BLaER1 treated with 17β-estradiol and CSF1 and Interleukin-3, amounts not matched to agents 10 nM and 100 nM (cell line): Measurements from ENCODE around the gene FTO.

Experiments used
- H3K27ac ChIP-seq, 11 experiments: shearing (Covaris generic); formaldehyde crosslinking; 2 replicates each; pipeline ENCODE4 v1.8.1; 2022
- H3K27me3 ChIP-seq, 11 experiments: shearing (Covaris generic); formaldehyde crosslinking; 2 replicates each; pipeline ENCODE4 v1.8.1; 2022
- H3K36me3 ChIP-seq, 11 experiments: shearing (Covaris generic); formaldehyde crosslinking; 2 replicates each; pipeline ENCODE4 v1.8.1; 2022
- H3K4me1 ChIP-seq, 10 experiments: shearing (Covaris generic); formaldehyde crosslinking; 2 replicates each; pipeline ENCODE4 v1.8.1; 2022
- H3K4me2 ChIP-seq, 11 experiments: shearing (Covaris generic); formaldehyde crosslinking; 2 replicates each; pipeline ENCODE4 v1.8.1; 2022
- H3K4me3 ChIP-seq, 10 experiments: shearing (Covaris generic); formaldehyde crosslinking; 2 replicates each; pipeline ENCODE4 v1.8.1; 2022
- H3K9ac ChIP-seq, 11 experiments: shearing (Covaris generic); formaldehyde crosslinking; 2 replicates each; pipeline ENCODE4 v1.8.1; 2022
- H3K9me3 ChIP-seq, 11 experiments: shearing (Covaris generic); formaldehyde crosslinking; replicated peaks in 1 of 11; 2 replicates each; pipeline ENCODE4 v1.8.1; 2022
- H4K20me1 ChIP-seq, 11 experiments: shearing (Covaris generic); formaldehyde crosslinking; 2 replicates each; pipeline ENCODE4 v1.8.1; 2022
- Cebpa-rat ChIP-seq, 11 experiments: shearing (Covaris generic); IDR thresholded peaks; 2 replicates each; pipeline ENCODE4 v1.8.1; 2022

Gene FTO

DNA sequence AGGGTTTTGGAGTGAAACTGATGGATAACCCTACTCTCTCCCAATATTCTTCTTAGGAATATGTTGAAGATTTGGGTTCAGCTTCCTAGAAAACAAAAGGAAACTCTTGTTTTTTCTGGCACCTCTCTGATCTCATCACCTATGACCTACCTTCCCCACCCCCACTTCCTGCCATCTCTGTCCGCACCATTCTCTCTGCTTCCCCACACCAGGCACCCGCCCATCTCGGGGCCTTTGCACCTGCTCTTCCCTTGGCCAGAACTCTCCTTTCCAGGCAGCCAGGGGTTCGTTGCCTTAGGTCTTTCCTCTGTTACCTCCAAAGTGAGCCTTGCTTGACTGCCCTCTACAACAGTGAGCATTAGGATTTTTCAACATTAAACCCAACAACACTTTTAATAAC lies 423.0 kb downstream of the FTO start:
- Histone ChIP-seq H3K27me3 (no peaks in the 10 kb centered on the region), H3K9ac (no peak overlapping the region), H3K4me2 (no peak overlapping the region), H3K27ac (no peak overlapping the region), H3K36me3 (no peaks in the 10 kb centered on the region), H4K20me1 (no peaks in the 10 kb centered on the region), H3K9me3 (no peaks in the 10 kb centered on the region), H3K4me1 (peaks cover 0 to 9% (median 3%) of the 10 kb centered on the region in 10 experiments; a peak in 7 of 20 replicates), H3K4me3 (no peak overlapping the region)
- no peak for TF ChIP-seq Cebpa-rat (IDR thresholded peaks at IDR 0.05)

DNA sequence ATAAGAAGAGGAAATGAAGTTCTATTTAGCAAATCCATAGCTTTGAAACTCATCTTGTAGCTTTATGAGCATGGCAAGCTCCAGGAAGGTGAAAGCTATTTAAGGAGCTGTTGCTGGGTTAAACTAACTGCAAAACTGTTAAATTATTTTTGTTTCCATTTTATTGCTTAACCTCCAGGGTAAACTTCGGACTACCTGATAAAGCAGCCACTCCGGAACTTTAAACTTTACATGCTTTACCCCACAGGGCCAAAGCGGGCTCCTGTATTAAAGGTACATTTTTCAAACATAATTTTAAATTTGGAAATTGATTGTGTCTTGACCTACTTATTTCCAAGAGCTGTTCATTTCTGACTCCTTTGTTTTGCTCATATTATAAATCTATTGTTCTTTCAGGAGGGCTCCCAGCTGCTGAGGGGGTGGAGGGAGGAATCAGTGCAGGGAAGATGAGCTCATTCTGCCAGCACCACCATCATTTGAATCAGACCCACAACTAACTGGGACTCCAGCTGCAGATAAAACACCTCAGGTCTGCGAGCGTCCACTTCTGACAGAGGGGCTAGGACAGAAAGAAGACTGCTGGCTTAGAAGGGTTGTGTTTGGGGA lies 424.8 kb downstream of the FTO start:
- Histone ChIP-seq H4K20me1 (no peaks in the 10 kb centered on the region), H3K36me3 (no peaks in the 10 kb centered on the region), H3K27me3 (no peaks in the 10 kb centered on the region), H3K4me1 (peaks cover 0 to 9% (median 3%) of the 10 kb centered on the region in 10 experiments; a peak in 7 of 20 replicates), H3K9ac (no peak overlapping the region), H3K27ac (no peak overlapping the region), H3K9me3 (no peaks in the 10 kb centered on the region), H3K4me3 (no peak overlapping the region), H3K4me2 (no peak overlapping the region)
- no peak for TF ChIP-seq Cebpa-rat (IDR thresholded peaks at IDR 0.05)

DNA sequence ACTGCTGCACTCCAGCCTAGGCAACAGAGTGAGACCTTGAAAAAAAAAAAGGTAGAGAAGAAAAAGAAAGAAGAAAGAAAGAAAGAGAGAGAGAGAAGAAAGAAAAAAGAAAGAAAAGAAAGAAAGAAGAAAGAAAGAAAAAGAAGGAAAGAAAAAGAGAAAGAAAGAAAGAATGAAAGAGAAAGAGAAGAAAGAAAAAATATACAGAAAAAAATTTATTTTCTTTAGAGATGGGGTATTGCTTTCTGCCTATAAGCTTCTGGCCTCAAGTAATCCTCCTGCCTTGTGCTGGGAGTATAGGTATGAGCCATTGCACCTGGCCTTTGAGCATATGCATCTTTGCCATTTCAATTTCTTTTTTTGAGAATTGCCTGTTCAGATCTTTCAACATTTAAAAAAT lies 425.9 kb downstream of the FTO start:
- Histone ChIP-seq H3K4me2 (no peak overlapping the region), H3K4me3 (no peak overlapping the region), H3K27me3 (no peaks in the 10 kb centered on the region), H3K27ac (no peak overlapping the region), H3K9me3 (no peaks in the 10 kb centered on the region), H3K9ac (no peak overlapping the region), H4K20me1 (no peaks in the 10 kb centered on the region), H3K4me1 (peaks cover 0 to 1% (median under 1%) of the 10 kb centered on the region in 10 experiments; a peak in 5 of 20 replicates), H3K36me3 (no peaks in the 10 kb centered on the region)
- no peak for TF ChIP-seq Cebpa-rat (IDR thresholded peaks at IDR 0.05)

DNA sequence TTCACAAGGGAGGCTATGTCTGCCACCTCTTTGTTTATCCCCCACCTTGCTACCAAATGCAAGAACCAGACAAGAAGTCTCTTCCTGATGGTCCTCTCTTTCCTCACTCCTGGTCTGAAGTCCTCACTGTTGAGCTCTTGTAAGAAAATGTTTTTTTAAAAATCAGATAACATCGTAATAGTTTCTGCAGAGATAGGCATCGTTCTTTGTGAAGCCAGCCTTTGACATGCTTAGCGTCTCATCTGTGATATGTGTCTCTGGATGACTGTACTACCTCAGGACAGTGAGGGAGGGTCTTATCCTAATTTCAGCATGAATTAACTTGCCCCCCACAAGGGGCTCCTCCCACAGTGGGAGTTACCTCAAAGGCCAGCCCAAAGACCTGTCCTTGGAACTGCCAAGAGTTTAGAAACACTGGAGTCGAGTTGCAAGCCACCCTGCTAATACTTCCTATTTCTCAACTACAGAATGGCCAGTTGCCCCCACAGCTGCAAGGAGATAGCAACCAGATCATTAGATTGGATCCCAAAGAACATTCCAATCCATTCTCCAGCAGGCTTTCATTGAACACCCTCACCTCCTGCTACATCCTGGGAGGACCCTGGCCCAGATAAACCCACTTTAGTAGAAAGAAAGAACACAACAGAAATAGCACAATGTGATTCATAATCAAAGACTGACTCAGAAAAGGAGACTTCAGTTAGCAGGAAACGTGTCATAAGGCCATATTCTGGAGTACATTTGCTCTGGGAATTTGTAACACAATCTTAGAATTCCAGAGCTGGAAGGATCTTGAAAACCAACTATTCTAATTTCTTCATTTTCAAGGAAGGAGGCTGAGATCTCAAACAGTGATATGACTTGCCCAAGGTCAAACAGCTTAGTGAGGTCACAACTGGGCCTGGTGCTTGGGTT lies 431.7 kb downstream of the FTO start:
- no peaks in the 10 kb centered on the region for H3K36me3 ChIP-seq
- no peaks in the 10 kb centered on the region for H3K27me3 ChIP-seq
- no peak for TF ChIP-seq Cebpa-rat (IDR thresholded peaks at IDR 0.05)
- no peak overlapping the region for H3K27ac ChIP-seq
- H3K4me1 ChIP-seq: no peaks in the 10 kb centered on the region
- H4K20me1 ChIP-seq: no peaks in the 10 kb centered on the region
- peaks cover 0 to 17% (median 12%) of the 10 kb centered on the region in 11 experiments; a peak in 9 of 22 replicates for H3K9me3 ChIP-seq
- H3K4me2 ChIP-seq: no peak overlapping the region
- no peak overlapping the region for H3K9ac ChIP-seq
- H3K4me3 ChIP-seq: no peak overlapping the region

DNA sequence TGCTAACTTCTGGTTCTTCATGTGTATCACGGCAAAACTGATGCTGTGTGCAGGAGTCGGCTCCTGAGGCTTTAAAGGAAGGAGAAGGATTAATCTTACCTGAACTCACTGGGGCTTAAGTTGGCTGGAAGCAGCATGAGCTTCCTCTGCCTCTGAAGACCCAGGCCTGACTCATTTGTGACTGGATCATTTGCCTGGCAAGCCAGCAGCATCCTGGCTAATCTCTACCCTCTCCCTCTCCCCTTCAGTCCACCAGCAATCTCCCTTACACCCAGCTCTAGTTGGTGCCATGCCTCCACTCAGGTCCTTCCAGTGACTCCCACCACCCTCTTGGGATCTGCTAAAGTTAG lies 432.3 kb downstream of the FTO start:
- Histone ChIP-seq H3K4me2 (no peak overlapping the region), H3K27ac (no peak overlapping the region)

DNA sequence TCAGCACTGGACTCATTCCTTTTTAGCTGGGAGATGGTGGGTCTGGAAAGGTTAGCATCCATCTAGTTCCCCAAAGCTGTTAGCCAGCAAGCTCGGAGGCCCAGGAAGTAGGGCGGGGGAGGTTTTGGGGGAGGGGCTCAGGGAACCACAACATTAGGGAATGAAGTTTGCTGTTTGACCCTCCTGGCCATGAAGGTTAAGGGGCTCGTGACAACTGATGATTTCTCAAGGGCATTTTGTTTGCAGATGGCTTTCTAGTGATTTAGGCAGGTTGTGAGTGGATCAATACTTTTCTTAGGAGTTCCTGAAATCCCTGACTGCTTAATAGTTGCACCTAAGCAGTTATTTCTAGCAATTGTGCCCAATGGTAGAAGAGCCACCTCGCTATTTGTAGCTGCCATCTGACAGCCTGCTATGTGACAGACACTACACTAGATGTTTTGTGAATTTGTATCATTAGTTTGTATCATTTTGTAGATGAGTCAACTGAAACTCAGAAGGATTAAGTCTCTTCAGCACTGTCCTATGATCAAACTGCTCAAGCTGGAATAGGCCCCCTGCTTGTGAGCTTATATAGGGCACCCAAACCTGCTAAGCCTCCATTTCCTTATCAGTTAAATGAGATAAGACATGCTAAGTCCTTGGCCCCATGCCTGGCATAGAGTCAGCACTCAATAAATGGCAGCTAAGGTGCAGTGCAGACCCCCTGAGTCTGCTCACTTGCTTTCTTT lies 436.3 kb downstream of the FTO start:
- Histone ChIP-seq H3K9me3 (peaks cover 0 to 17% (median 12%) of the 10 kb centered on the region in 11 experiments; a peak in 9 of 22 replicates), H3K36me3 (no peaks in the 10 kb centered on the region), H3K4me1 (peaks cover 0 to 8% (median 0%) of the 10 kb centered on the region in 10 experiments; a peak in 5 of 20 replicates), H3K27me3 (no peaks in the 10 kb centered on the region), H3K4me2 (no peak overlapping the region), H3K4me3 (no peak overlapping the region), H3K9ac (no peak overlapping the region), H3K27ac (no peak overlapping the region), H4K20me1 (no peaks in the 10 kb centered on the region)
- TF ChIP-seq Cebpa-rat (IDR thresholded peaks at IDR 0.05): no peak

More for the DNA sequence above, 432.3 kb downstream of the FTO start:
- Histone ChIP-seq H3K27me3 (no peaks in the 10 kb centered on the region), H3K9me3 (peaks cover 0 to 17% (median 12%) of the 10 kb centered on the region in 11 experiments; a peak in 9 of 22 replicates), H3K4me1 (no peaks in the 10 kb centered on the region), H3K9ac (no peak overlapping the region), H4K20me1 (no peaks in the 10 kb centered on the region), H3K4me3 (no peak overlapping the region), H3K36me3 (no peaks in the 10 kb centered on the region)
- no peak for TF ChIP-seq Cebpa-rat (IDR thresholded peaks at IDR 0.05)

DNA sequence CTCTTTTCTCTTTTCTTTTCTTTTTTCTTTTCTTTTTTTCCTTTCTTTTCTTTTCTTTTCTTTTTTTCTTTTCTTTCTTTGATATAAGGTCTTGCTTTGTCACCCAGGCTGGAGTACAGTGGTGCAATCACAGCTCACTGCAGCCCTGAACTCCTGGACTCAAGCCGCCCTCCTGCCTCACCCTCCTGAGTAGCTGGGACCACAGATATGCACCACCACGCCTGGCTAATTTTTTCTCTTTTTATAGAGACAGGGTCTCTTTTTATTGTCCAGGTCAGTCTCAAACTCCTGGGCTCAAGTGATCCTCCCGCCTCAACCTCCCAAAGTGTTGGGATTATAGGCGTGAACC lies 436.8 kb downstream of the FTO start:
- Histone ChIP-seq H3K36me3 (no peaks in the 10 kb centered on the region), H3K4me3 (no peak overlapping the region), H4K20me1 (no peaks in the 10 kb centered on the region), H3K27ac (no peak overlapping the region), H3K4me2 (no peak overlapping the region), H3K27me3 (no peaks in the 10 kb centered on the region), H3K9ac (no peak overlapping the region), H3K9me3 (peaks cover 0 to 17% (median 12%) of the 10 kb centered on the region in 11 experiments; a peak in 9 of 22 replicates), H3K4me1 (peaks cover 0 to 8% (median 0%) of the 10 kb centered on the region in 10 experiments; a peak in 5 of 20 replicates)
- TF ChIP-seq Cebpa-rat (IDR thresholded peaks at IDR 0.05): no peak

DNA sequence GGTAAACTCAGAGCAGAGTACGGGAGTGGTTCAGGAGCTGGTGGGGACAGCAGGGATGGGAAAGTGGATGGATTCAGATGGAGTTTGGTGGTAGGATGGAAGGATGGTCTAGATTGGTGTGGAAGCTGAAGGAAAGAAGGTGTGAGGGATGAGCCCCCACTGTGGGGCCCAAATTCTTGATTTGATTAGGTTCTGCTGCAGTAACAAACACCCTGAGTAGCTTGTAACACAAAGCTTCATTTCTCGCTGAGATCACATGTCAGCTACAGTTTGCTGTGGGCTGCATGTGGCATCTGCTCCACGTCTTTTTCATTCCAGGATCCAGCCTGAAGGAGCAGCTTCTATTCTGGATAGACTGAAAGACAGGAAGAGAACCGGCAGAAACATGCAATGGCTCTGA lies 438.8 kb downstream of the FTO start:
- Histone ChIP-seq H3K4me2 (no peak overlapping the region), H3K9me3 (peaks cover 0 to 12% (median 9%) of the 10 kb centered on the region in 11 experiments; a peak in 9 of 22 replicates), H3K27ac (no peak overlapping the region), H3K4me3 (no peak overlapping the region), H4K20me1 (no peaks in the 10 kb centered on the region), H3K36me3 (no peaks in the 10 kb centered on the region), H3K9ac (no peak overlapping the region), H3K4me1 (peaks cover 0 to 8% (median 0%) of the 10 kb centered on the region in 10 experiments; a peak in 5 of 20 replicates), H3K27me3 (no peaks in the 10 kb centered on the region)
- TF ChIP-seq Cebpa-rat (IDR thresholded peaks at IDR 0.05): no peak

DNA sequence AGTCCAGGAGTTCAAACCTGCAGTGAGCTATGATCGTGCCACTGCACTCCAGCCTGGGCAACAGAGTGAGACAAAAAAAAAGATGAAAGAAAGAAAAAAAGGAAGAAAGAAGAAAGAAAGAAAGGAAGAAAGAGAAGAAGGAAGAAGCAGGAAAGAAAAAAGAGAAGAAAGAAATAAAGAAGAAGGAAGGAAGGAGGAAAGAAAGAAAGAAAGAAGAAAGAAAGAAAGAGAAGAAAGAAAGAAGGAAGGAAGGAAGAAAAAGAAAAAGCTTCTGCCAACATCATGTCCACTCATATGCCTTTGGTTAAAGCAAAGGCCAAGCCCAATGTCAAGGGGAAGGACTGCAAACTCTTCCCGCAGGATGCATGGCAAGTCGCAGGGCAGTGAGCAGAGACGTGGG lies 439.5 kb downstream of the FTO start:
- no peak for TF ChIP-seq Cebpa-rat (IDR thresholded peaks at IDR 0.05)
- Histone ChIP-seq H3K4me1 (peaks cover 0 to 8% (median 0%) of the 10 kb centered on the region in 10 experiments; a peak in 5 of 20 replicates), H3K4me2 (peak overlapping the region in 5 of 11 experiments; percentile 13 to 36 (median 14); a peak in 6 of 22 replicates), H4K20me1 (no peaks in the 10 kb centered on the region), H3K36me3 (no peaks in the 10 kb centered on the region), H3K27me3 (no peaks in the 10 kb centered on the region), H3K4me3 (no peak overlapping the region), H3K27ac (no peak overlapping the region), H3K9ac (no peak overlapping the region), H3K9me3 (peaks cover 0 to 6% (median 3%) of the 10 kb centered on the region in 11 experiments; a peak in 6 of 22 replicates)
